Activated CD8-positive, alpha-beta memory T cell treated with anti-CD3 and anti-CD28 coated beads, Interleukin-2, amount 50 U/mL, for 1 hour (primary cell): ENCODE results near the gene PRSS8.
"Not testable (repeated sequence)": the region's sequence is repeated elsewhere in the genome, so short reads cannot be mapped to it uniquely, and the experiment has no call there.

ENCODE experiments used
- DNase-seq: peaks from one replicate; pipeline ENCODE4 v3.0.0-alpha.2; 2020; ENCODE audit errors: extremely low read depth

PRSS8 gene

DNA sequence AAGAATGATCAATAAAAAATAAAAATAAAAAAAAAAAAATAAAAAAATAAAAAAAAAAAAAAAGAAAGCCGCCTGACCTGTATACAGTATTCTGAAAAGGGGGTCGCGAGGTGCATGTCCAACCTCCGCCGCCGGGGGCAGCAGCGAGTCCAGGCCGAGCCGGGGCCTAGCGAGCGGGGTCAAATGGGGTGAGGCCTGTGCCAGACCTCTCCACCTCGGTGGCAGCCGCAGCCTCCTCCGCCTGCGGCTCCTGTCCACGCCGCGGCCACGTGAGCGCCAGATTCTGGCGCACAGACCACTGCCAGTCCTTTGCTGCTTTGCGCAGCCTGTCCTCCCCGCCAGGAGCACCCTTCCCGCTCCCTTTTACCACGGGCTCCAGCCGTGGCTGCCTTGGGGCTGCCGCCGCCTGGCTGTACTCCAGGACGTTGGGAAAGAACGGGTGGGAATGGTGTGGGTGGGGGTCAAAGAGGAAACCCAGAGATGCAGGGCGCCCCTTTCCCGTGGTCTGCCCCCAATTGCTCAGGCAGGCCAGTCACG is 29.8 kb downstream of the PRSS8 start:
- peak; percentile 31 for DNase-seq

DNA sequence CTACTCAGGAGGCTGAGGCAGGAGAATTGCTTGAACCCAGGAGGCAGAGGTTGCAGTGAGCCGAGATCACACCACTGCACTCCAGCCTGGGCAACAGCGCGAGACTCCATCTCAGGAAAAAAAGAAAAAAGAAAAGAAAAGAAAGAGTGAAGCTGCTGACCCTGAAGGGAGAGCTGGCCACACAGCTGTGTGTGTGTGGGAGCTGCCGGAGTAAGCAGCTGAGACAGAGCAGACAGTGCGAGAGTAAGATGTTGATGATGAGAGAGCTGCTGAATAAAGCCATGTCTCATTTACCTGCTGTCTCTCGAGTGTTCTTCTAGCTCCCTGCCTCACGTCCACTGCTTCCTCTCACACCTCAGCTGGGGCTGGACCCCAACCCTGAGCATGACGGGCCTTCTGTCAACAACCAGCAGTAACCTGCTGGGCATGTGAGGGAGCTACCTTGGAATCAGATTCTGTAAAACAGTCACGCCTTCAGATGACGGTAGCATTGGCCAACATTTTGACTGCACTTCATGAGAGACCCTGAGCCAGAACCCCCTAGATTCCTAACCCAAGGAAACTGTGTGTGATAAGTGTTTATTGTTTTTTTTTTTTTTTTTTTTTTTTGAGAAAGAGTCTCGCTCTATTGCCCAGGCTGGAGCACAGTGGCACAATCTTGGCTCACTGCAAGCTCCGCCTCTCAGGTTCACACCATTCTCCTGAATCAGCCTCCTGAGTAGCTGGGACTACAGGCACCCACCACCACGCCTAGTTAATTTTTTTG is 34.5 kb downstream of the PRSS8 start:
- not testable (repeated sequence) for DNase-seq

DNA sequence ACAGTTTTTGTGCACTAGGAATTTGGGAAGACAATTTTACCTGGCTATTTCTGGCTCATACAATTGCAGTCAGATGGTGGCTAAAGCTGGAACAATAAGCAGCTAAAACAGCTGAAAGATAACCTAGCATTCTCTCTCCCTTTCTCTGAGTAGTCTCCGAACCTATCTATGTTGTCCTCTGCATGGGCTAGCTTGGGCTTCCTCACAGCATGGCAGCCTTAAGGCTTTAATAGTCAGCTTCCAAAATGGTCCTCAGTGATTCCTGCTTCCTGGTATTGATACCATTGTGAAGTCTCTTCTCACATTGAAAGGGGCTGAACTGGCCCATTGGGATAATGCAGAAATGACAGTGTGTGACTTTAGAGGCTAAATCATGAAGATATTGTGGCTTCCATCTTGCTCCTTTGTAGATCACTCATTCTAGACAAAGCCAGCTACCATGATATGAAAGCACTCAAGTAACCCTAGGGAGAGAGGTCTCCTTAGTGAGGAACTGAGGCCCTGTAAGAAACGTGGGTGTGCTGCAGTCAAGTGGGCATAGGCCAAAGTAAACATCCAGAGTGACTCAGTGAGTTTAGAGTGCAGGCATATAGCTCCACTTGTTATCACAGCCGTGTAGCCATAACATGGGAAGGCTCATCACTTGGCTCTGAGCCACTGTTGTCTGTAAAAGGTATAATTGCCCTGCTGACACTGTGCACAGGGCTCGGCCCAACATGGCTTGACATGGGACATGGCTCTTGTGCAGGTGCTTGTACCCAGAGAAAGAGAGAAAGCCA is 35.5 kb downstream of the PRSS8 start:
- DNase-seq: no peak

DNA sequence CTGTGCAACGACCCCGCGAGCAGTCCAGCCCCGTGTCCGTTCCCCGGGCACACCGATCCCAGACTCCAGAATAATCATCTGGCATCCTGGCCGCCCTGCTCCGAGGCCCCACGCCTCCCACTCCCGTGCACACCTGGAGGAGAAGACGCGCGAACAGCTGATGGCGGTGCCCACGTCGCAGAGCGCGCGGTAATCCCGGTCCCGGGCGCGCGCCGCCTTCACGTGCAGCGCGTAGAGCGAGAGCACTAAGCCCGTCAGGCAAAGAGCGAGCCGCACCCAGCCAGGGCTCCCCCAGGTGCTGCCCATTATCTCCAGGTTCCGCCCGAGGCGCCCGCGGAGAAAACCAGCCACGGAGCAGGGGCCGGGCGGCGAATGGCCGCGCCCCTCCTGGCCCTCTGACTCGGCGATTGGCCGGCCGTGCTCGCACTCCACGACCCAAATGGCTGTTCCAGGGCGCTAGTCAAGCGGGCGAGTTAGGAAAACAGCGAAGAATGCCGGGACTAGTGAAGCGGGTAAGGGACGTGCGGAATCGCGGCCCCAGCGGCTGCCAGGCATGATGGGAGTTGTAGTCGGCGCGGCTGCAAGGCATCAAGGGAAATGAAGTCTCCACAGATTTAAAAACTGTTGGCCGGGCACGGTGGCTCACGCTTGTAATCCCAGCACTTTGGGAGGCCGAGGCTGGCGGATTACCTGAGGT is 41.0 kb downstream of the PRSS8 start, which contains the start of gene VKORC1:
Gene VKORC1 (minus strand): TSS at position 374 of the 697 bp plus-strand sequence. CDS start 68 bp downstream, at position 306.
- peak; percentile 74 for DNase-seq

DNA sequence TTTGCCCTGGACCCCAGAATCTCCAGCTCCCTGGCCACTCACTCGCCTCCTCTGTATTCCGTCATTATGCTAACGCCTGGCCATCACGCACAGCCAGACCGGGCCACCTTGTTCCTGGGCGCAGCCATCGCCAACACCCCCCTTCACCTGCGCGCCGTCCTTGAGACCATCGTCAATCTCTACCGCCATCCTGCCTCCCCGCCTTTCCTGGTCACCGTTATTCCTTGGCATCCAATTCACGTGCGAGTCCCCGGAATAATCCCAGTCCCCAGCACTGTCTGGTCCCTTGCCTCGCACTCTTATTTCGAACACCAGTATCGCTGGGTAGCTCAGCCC is 41.5 kb downstream of the PRSS8 start:
- no peak for DNase-seq

DNA sequence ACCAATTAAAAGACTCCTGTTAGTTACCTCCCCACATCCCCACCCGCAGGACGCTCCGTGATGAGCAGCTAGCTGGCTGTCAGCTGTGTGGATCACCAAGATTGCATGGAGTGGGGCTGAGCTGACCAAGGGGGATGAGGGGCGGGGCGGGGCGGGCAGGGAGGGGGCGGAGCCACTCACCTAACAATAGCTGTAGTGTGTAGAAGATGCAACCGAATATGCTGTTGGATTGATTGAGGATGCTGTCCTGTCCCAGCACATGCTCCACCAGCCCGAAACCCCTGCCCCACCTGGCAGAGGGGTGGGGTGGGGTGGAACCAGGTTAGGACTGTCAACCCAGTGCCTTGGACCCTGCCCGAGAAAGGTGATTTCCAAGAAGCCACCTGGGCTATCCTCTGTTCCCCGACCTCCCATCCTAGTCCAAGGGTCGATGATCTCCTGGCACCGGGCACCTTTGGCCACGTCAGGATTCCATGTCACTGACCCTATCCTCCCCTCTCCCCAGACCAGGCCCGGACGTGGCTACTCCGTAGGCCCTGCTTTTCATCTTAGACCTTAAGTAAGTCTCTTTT is 42.3 kb downstream of the PRSS8 start:
- no peak for DNase-seq

DNA sequence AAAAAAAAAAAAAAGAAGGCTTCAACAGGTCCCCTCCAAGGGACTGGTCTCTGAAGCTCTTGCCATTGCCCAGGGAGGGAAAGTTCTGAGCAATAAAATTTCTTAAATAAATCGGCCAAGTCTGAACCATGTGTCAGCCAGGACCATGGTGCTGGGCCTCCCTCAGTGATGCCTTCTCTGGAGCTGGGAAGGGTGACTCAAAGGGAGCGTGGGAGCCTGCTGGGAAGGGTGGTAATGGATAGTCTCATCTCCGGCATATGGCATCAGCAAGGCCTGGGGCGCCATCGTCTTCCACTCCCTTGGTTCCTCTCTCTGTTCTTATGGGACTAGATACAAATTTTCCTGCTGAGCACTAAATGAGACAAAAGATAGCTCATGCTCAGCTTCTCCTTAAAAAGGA is 43.2 kb downstream of the PRSS8 start:
- DNase-seq: no peak

DNA sequence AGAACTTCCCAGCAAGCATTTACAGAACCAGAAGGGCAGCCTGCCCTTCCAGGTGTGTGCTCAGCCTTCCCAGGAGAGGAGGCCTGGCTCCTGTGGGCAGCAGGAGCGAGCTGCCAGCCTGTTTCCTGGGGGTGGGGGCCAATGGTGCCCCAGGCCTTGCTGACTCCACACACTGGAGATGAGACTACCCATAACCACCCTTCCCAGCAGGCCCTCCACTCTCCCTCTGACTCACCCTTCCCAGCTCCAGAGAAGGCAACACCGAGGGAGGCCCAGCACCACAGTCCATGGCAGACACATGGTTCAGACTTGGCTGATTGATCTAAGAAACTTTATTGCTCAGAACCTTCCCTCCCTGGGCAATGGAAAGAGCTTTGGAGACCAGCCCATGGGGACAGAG is 45.0 kb downstream of the PRSS8 start:
- no peak for DNase-seq

DNA sequence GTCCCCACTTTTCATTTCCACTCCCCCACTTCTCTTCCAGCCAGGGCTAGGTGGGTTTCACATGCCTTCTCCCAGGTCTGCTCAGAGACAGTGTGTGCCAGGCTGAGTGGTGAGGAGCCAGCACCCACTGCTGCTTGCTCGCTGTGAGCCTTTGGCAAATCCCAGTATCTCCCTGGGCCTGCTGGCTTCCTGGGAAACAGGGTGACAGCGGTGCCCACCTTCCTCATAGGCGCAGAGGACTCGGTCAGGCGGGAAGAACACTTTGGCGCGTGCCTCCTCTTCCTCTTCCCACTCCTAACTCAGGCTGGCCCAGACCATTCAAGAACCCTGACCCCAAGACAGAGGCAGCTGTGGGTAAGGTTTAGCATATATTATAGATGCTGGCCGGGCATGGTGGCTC is 46.3 kb downstream of the PRSS8 start:
- DNase-seq: no peak

DNA sequence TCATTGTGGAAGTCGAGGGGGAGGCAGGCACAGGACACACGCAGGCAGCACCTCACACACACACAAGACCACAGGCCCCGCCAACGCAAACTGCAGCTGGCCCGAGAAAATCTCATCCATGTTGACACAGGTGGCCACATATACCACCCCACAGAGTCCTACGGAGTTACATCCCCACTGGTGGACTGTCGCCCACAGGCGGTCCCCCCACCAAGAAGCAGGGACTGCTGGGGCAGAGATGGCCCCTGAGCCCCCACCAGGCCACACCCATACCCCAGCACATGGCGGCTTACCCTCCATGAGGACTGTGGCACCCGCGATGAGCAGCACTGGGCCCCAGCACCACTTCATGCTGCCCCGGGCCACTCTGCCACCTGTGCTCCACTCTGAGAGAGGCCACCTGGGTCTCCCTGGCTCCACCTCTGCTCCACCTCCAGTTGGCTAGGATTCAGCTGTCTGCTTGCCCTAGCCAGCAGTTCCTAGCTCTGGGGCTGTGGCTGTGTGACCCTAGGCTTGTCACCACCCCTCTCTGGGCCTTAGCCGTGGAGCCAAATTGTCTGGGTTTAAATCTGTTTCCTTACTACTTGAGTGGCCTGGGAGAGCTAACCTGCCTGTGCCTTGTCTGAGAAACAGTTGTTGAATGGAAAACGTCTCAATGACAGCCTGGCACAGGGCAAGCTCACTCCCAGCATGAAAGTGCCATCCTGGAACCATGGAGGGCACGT is 46.9 kb downstream of the PRSS8 start, which contains the start of gene PRSS53:
Gene PRSS53 (minus strand): TSS at position 485 of the 725 bp plus-strand sequence. CDS start 134 bp downstream, at position 351.
- no peak for DNase-seq

DNA sequence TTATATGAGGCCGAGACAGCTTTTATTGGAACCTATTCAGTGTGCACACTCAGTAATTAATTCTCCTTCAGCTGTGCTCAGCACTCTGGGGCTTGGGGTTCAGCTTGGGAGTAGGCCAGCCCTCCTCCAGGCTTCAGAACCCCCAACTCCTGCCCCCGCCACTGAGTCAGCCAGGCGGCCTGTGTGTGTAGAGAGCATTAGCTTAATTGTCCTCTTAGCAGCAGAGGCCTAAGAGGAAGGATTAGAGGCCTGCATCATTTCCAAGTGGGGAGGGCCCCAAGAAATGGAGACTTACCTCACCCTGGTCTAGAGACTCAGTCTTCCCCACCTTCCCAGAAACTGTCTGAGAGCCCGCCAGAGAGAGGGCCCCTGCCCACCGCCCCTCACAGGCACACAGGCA is 47.6 kb downstream of the PRSS8 start:
- no peak for DNase-seq

DNA sequence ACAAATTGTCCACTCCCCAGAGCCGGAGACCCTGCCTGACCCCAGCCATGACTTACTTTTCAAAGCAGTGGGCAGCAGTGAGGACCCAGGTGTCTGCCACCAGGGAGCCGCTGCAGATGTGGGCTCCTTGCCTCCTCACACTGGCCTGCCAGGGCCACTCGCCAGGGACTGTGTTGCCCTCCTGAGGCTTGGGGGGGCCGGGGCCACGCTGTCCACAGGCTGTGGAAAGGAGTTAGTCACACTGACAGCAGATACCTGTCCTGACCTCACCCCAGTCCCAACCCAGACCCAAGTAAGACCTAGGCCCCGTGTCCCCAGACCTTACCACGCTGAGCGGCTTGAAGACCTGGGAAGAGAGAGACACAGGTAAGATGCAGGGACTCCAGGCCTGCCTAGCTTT is 48.0 kb downstream of the PRSS8 start:
- DNase-seq: no peak

DNA sequence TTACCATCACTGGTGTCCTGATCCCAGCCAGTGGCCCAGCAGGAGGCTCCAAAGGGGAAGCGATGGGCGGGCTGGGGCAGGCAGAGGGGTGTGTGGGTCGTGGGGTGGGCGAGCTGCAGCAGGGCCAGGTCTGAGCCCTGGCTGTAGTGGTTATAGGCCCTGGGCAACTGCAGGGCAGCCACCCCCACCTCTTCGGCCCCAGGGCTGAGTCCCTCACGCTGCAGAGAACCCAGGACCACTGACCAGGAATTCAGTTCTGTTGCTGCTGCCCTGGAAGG is 49.0 kb downstream of the PRSS8 start:
- DNase-seq: no peak

DNA sequence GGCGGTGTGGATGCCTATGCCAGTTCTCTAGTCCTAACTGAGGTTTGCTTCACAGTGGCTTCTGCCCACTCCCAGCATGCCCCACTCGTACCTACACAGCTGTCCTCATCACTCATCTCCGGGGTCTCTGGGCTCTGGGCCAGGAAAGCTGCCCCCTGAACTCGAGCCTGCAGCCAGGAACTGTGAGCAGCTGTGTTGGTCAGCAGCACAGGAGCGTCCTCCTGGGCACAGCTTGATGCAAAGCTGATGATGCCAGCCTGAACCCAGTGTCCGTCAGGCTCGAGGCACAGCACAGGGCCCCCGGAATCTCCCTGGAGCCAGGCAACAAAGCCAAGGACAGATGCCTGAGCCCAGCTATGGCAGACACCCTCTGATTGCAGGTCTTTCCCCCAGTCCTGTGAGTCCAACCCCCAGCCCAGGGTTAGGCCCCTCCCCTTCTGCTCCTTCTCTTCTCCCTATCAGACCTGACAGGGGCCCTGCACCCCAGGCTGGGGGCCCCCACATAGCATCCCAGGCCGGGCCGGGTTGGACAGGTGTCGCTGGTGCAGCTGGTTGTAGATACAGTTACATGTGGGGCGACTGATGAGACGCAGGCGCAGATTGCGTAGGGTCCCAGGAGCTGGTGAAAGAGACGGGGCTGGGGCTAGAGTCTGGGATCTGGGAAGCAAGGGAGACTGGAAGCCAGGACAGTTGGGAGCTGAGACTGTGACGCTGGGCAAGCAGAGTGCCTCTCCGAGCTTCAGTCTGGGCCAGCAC is 49.5 kb downstream of the PRSS8 start:
- DNase-seq: no peak

DNA sequence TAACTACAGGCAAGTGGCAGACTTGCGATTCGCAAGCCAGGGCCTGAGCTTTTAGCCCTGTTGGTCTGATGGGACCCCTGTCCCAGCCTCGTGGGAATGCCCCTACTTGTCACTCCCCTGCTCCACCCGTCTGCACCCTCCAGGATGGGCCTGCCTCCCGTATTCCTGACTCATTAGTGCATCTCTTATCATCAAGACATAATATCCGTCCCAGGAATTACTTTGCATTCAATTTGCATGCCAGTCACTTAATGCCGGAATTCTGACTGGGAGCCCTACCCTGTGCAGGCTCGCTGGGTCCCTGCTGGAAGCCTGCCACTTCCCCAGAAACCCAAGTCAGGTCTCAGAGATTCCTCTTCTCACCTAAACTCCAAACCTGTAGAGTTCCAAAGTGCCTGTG is 50.1 kb downstream of the PRSS8 start:
- no peak for DNase-seq

DNA sequence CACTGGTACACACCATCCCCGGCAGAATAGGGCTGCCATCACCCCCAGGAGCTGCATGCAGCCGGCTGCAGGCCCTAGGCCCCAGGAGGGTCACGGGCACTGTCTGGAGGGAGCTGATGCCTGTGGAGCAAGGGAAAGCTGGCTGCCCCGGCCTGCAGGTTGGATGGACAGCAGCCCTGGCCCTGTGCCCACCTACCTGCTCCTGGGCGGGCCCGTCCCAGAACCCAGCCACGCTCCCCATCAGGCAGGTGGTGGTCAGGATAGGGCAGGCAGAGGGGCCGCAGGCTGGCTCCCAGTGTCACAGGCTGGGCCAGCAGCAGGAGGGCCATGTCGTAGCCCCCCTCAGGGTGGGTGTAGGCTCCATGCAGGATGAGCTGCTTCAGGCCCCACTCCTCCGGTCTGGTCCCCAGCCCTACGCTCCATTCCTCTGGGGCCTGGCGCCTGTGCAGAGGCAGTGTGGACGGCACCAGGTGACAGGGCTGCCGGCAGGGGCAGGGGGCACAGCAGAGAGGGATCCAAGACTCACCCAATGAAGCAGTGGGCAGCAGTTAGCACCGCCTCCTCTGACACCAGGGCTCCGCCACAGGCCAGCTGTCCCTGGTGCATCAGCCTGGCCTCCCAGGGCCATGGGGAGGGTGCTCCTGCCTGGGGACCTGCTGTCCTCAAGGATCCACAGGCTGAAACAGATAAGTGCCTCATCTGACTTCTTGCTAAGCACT is 50.8 kb downstream of the PRSS8 start:
- no peak for DNase-seq

DNA sequence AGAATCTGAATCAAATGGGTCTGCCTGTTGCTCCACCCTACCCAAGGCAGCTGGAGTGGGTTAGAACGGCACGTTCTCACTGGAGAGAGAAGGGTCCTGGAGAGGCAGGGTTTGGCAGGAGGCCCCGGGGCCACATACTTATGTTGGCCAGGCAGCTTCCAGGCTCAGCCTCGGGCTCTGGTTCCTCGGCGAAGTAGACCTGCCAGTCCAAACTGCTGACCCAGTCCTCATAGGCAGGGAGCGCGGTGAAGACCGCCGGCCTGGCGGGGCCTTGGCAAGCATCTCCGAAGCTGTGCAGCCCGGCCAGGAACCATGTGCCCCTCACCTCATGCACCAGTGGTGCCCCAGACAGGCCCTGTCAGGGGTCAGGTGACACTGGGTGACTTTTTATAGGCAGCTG is 51.5 kb downstream of the PRSS8 start:
- no peak for DNase-seq

DNA sequence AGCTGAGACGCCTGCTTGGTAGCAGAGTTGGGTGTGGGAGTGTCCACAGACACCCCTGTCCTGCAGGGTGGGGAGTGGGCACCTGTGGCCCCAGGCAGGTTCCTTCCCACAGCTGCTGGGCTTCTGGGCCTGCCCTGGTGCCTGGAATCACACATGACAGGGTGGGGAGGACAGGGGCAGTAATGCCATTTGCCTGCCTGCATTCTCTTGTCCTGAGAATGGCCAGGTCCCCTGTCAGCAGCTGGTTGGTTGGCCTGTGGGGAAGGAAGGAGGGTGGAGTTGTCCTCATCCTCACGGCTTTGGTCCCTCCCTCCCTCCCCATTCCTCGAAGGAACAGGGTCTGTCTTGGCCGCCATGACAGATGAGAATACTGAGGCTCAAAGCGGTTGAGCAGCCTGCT is 52.0 kb downstream of the PRSS8 start:
- no peak for DNase-seq

DNA sequence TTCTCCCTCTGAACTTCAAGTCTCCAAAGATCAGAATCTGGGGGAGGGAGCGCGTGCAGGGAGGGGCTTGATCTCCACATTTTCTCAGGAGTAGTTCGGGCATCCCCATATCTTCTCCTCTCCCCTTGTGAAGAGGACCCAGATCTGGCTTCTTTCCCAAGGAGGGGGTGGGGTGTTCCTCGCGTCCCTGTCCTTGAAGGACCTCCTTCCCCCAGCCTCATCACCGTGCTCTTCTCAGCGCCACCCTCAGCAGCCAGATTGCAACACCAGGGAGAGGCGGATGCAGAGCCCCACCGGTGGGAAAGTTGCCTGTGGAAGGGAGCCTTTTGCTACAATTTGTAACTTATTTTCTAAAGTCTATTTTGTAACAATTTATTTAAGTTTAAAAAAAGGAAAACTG is 52.4 kb downstream of the PRSS8 start:
- no peak for DNase-seq

DNA sequence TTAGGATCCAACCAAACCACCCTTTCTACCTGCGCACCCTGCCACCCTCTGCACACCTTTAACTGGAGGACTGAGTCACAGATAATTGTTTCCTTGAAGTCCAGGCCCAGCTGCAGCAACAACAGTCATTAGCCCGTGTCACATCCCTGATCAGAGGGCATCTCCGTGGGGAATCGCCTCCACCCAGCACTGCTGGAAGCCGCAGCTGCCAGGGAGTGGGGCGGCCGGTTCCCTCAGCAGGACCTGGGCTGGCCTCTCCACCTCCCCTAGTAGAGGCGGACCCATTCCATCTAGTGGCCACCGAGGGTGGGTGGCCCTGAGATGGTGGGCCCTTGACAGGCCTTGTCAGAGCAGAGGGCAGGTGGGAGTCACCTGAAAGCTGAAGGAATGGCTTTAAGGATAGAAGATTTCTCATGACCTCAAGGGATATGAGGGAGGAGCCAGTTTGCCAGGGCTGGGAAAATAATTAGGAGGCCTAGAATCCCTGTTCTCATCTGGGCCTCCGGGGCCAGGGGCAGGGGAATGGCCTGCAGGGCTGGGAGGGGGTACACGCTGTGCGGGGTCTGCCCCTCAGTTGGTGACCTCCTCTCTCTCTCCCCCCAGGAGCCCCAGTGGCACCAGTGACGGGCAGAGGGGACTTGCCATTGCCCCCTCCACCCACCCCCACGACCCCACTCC is 53.0 kb downstream of the PRSS8 start:
- DNase-seq: no peak
